ENCODE measurements around the gene CCDC92. TPM values are rescaled to one million over a fixed set of nuclear protein-coding genes. Genes with fewer than 3 reads are reported as not detected.

The CCDC92 gene
- total and polyA plus RNA-seq, 2 experiments from 2014 or later, result 16.9 to 60.2 TPM

- 65% methylated on average over 3 of the region's 3 CpGs for WGBS (ENCODE audit: low lambda C conversion rate, missing lambda C conversion rate)
- TF ChIP-seq CTCF (IDR thresholded peaks at IDR 0.05; ENCODE audit: poor library complexity), result no peak
- TF ChIP-seq EZH2 (IDR thresholded peaks at IDR 0.05; ENCODE audit: borderline replicate concordance), result no peak
- no peak for TF ChIP-seq EZH2phosphoT487 (IDR thresholded peaks at IDR 0.05; ENCODE audit: low read depth, severe bottlenecking, unreplicated experiment)
- peaks cover 25% of the 10 kb centered on the region for H4K20me1 ChIP-seq (ENCODE audit: insufficient read depth, poor library complexity, severe bottlenecking)
- peak overlapping the region; percentile 21 for H3K27ac ChIP-seq
- H3K4me2 ChIP-seq, result no peak overlapping the region
- H3K27me3 ChIP-seq, result no peaks in the 10 kb centered on the region
- H3K36me3 ChIP-seq (replicated peaks; ENCODE audit: insufficient read depth, low read depth), result no peaks in the 10 kb centered on the region
- H3K9me2 ChIP-seq (replicated peaks; ENCODE audit: insufficient read depth), result no peaks in the 10 kb centered on the region
- peaks cover 28% of the 10 kb centered on the region for H3K4me1 ChIP-seq (ENCODE audit: insufficient read depth)
- no peaks in the 10 kb centered on the region for H3K9me3 ChIP-seq (ENCODE audit: low read depth)
- DNase-seq (ENCODE audit: low spot score), result no peak
- H2AFZ ChIP-seq, result no peak overlapping the region
- peaks cover 82% of the 10 kb centered on the region for H3K79me2 ChIP-seq
- H3K4me3 ChIP-seq, result no peak overlapping the region
These were observed 13.8 kb upstream of the CCDC92 start for GRCh38 chr12:123986374-123986965.

GRCh38 chr12:123984903-123985302, 12.3 kb upstream of the CCDC92 start:
- DNase-seq (ENCODE audit: low spot score), result no peak
- peaks cover 13% of the 10 kb centered on the region for H3K4me1 ChIP-seq (ENCODE audit: insufficient read depth)

GRCh38 chr12:123983822-123984485, 11.3 kb upstream of the CCDC92 start:
- WGBS (ENCODE audit: low lambda C conversion rate, missing lambda C conversion rate), result 72% methylated on average over 7 of the region's 7 CpGs
- TF ChIP-seq EZH2 (IDR thresholded peaks at IDR 0.05; ENCODE audit: borderline replicate concordance), result no peak
- TF ChIP-seq CTCF (IDR thresholded peaks at IDR 0.05; ENCODE audit: poor library complexity), result peak; percentile 68
- no peaks in the 10 kb centered on the region for H3K9me2 ChIP-seq (replicated peaks; ENCODE audit: insufficient read depth)
- no peak overlapping the region for H3K4me3 ChIP-seq
- peaks cover 4% of the 10 kb centered on the region for H3K4me1 ChIP-seq (ENCODE audit: insufficient read depth)
- peak; percentile 83 for DNase-seq (ENCODE audit: low spot score)
- H4K20me1 ChIP-seq (ENCODE audit: insufficient read depth, poor library complexity, severe bottlenecking), result peaks cover 25% of the 10 kb centered on the region
- H2AFZ ChIP-seq, result no peak overlapping the region
- H3K36me3 ChIP-seq (replicated peaks; ENCODE audit: insufficient read depth, low read depth), result no peaks in the 10 kb centered on the region
- no peak overlapping the region for H3K27ac ChIP-seq
- no peaks in the 10 kb centered on the region for H3K27me3 ChIP-seq
- peaks cover 98% of the 10 kb centered on the region for H3K79me2 ChIP-seq
- no peaks in the 10 kb centered on the region for H3K9me3 ChIP-seq (ENCODE audit: low read depth)
- no peak overlapping the region for H3K4me2 ChIP-seq

More at GRCh38 chr12:123984903-123985302, 12.3 kb upstream of the CCDC92 start:
- no peaks in the 10 kb centered on the region for H3K36me3 ChIP-seq (replicated peaks; ENCODE audit: insufficient read depth, low read depth)
- peaks cover 97% of the 10 kb centered on the region for H3K79me2 ChIP-seq
- H4K20me1 ChIP-seq (ENCODE audit: insufficient read depth, poor library complexity, severe bottlenecking), result peaks cover 25% of the 10 kb centered on the region
- H2AFZ ChIP-seq, result no peak overlapping the region
- H3K9me2 ChIP-seq (replicated peaks; ENCODE audit: insufficient read depth), result no peaks in the 10 kb centered on the region
- H3K9me3 ChIP-seq (ENCODE audit: low read depth), result no peaks in the 10 kb centered on the region
- H3K4me2 ChIP-seq, result no peak overlapping the region
- H3K27ac ChIP-seq, result no peak overlapping the region
- no peaks in the 10 kb centered on the region for H3K27me3 ChIP-seq
- 91% methylated on average over 4 of the region's 4 CpGs for WGBS (ENCODE audit: low lambda C conversion rate, missing lambda C conversion rate)
- TF ChIP-seq CTCF (IDR thresholded peaks at IDR 0.05; ENCODE audit: poor library complexity), result no peak
- TF ChIP-seq EZH2phosphoT487 (IDR thresholded peaks at IDR 0.05; ENCODE audit: low read depth, severe bottlenecking, unreplicated experiment), result no peak
- TF ChIP-seq EZH2 (IDR thresholded peaks at IDR 0.05; ENCODE audit: borderline replicate concordance), result no peak
- no peak overlapping the region for H3K4me3 ChIP-seq

Data from hepatocyte (in vitro differentiated cells).